Kidney (tissue), 14 donors: ENCODE data around the gene RTKN. TPM values are rescaled to one million over a fixed set of nuclear protein-coding genes. Genes with fewer than 3 reads are reported as not detected.

Source experiments
- DNase-seq, 5 donors: peaks; one replicate each; pipeline ENCODE4 v3.0.0-alpha.2; 2013 to 2020
- FAIRE-seq: peaks from 2 replicates; lab custom pipeline; 2012; peaks lifted over from hg19 to GRCh38; lab: Jason Lieb, UNC
- H3K27ac ChIP-seq, 2 donors: one replicate each; pipeline ENCODE4 v1.7.0; 2013; ENCODE audit warnings: low read depth in 2 of 2, low read length in 2 of 2, inconsistent platforms in 1 of 2
- H3K27me3 ChIP-seq: one replicate; pipeline ENCODE4 v1.7.1; 2013; ENCODE audit warnings: low read length, inconsistent platforms; ENCODE audit not compliant: control insufficient read depth, insufficient read depth
- H3K36me3 ChIP-seq, 3 donors: one replicate each; pipeline versions ENCODE4 v1.7.0 to v1.7.1; 2013; ENCODE audit warnings: low read length in 3 of 3, control low read depth in 1 of 3, inconsistent platforms in 1 of 3; ENCODE audit not compliant: insufficient read depth in 3 of 3, control insufficient read depth in 2 of 3
- H3K4me1 ChIP-seq, 3 donors: one replicate each; pipeline versions ENCODE4 v1.7.0 to v1.7.1; 2013; ENCODE audit warnings: low read length in 3 of 3, inconsistent platforms in 1 of 3, low read depth in 1 of 3; ENCODE audit not compliant: control insufficient read depth in 2 of 3, insufficient read depth in 2 of 3
- H3K4me3 ChIP-seq, 3 donors: one replicate each; pipeline versions ENCODE4 v1.7.0 to v1.8.1; 2013; ENCODE audit warnings: low read length in 3 of 3, control low read depth in 1 of 3, inconsistent platforms in 1 of 3
- H3K9ac ChIP-seq, 3 donors: one replicate each; pipeline versions ENCODE4 v1.7.0 to v1.7.1; 2013; ENCODE audit warnings: low read length in 3 of 3, control low read depth in 1 of 3, inconsistent platforms in 1 of 3
- H3K9me3 ChIP-seq, 3 donors: one replicate each; pipeline versions ENCODE4 v1.7.0 to v1.7.1; 2013; ENCODE audit warnings: low read length in 3 of 3, control low read depth in 1 of 3, inconsistent platforms in 1 of 3; ENCODE audit not compliant: control insufficient read depth in 2 of 3, insufficient read depth in 1 of 3
- CTCF ChIP-seq: IDR thresholded peaks from 3 replicates; pipeline ENCODE4 v1.5.1; 2012; ENCODE audit warnings: mild to moderate bottlenecking, moderate library complexity, borderline replicate concordance; ENCODE audit not compliant: insufficient read depth; ENCODE audit errors: extremely low read depth
- intact Hi-C: fragments of 100-400 bp; cut with DNase I; formaldehyde crosslinking; loops from one replicate; pipeline ENCODE4 v1.11.1; 2022
- polyA plus RNA-seq: library from polyadenylated mRNA; stranded (reverse); fragments of 350-450 nt; fragmentation: Illumina TruSeq; extraction: RNeasy Lipid Tissue Mini Kit (QIAGEN cat#74804); gene quantifications from one replicate; pipeline ENCODE4 v1.2.3, GENCODE V29; 2014; ENCODE audit warnings: low read depth, low replicate concordance; ENCODE audit not compliant: insufficient read depth
- total RNA-seq: library from RNA; stranded (reverse); fragmentation: NEBNext Ultra II Directional; extraction: Animal tissue kit (Norgen Biotek cat#: 25700); gene quantifications from one replicate; pipeline ENCODE4 v1.2.1, GENCODE V29; 2021
- donor health status: control.
- donor health status: control.
- donor health status: control.
- donor health status: control.
- donor health status: control.
- donor health status: DM: yes; HTN: yes; CAD: no.
- donor health status: Normal renal cell carcinoma (clear cell type).

The RTKN gene
- total and polyA plus RNA-seq, 2 donors from 2014 or later: 76.4 to 95.6 TPM

GRCh38 chr2:74420006-74420405 lies 21.7 kb downstream of the RTKN start:
- DNase-seq: no peak
- H3K27ac ChIP-seq: no peak overlapping the region
- no peak overlapping the region for H3K9ac ChIP-seq
- peaks cover 0 to 3% (median 0%) of the 10 kb centered on the region in 3 donors for H3K36me3 ChIP-seq
- H3K27me3 ChIP-seq: no peaks in the 10 kb centered on the region
- no peak for FAIRE-seq
- H3K4me1 ChIP-seq: peaks cover 0 to 7% (median 0%) of the 10 kb centered on the region in 3 donors
- no peak for TF ChIP-seq CTCF
- no peak overlapping the region for H3K4me3 ChIP-seq
- no peaks in the 10 kb centered on the region for H3K9me3 ChIP-seq
- intact Hi-C loops: no loop called here

- TF ChIP-seq CTCF: no peak
These were observed 22.4 kb downstream of the RTKN start for GRCh38 chr2:74419345-74419744.

GRCh38 chr2:74418312-74418711 lies 23.4 kb downstream of the RTKN start:
- Histone ChIP-seq H3K27ac (no peak overlapping the region), H3K4me1 (peaks cover 0 to 16% (median 1%) of the 10 kb centered on the region in 3 donors), H3K4me3 (no peak overlapping the region), H3K27me3 (no peaks in the 10 kb centered on the region), H3K9ac (no peak overlapping the region), H3K9me3 (no peaks in the 10 kb centered on the region), H3K36me3 (no peaks in the 10 kb centered on the region)
- DNase-seq (peak in 2 of 5 donors; percentile 46 to 73), FAIRE-seq (no peak)
- TF ChIP-seq CTCF: no peak
- intact Hi-C loops: no loop called here

More at GRCh38 chr2:74419345-74419744, 22.4 kb downstream of the RTKN start:
- Histone ChIP-seq H3K27me3 (no peaks in the 10 kb centered on the region), H3K4me1 (peaks cover 0 to 10% (median 0%) of the 10 kb centered on the region in 3 donors), H3K9me3 (no peaks in the 10 kb centered on the region), H3K27ac (no peak overlapping the region), H3K36me3 (no peaks in the 10 kb centered on the region), H3K4me3 (no peak overlapping the region), H3K9ac (no peak overlapping the region)
- FAIRE-seq (no peak), DNase-seq (no peak)
- intact Hi-C loops: no loop called here

GRCh38 chr2:74417763-74418162 lies 24.0 kb downstream of the RTKN start:
- TF ChIP-seq CTCF: no peak
- Histone ChIP-seq H3K27ac (no peak overlapping the region), H3K9me3 (no peaks in the 10 kb centered on the region), H3K4me1 (peaks cover 0 to 19% (median 4%) of the 10 kb centered on the region in 3 donors), H3K36me3 (no peaks in the 10 kb centered on the region), H3K9ac (no peak overlapping the region), H3K4me3 (no peak overlapping the region), H3K27me3 (no peaks in the 10 kb centered on the region)
- FAIRE-seq: no peak
- peak in 1 of 5 donors; percentile 32 for DNase-seq
- intact Hi-C loops: no loop called here
